Liver (tissue), 3 donors: ENCODE results near the gene SHF.

Experiments used
- SP1 ChIP-seq: IDR thresholded peaks from 2 replicates; pipeline ENCODE4 v1.6.1; 2018; ENCODE audit warnings: antibody characterized with exemption, mild to moderate bottlenecking
- TF ChIP-seq, protein P1 (sequence below): IDR thresholded peaks from 2 replicates; pipeline ENCODE4 v1.6.1; 2016; ENCODE audit warnings: antibody characterized with exemption
- TF ChIP-seq, protein P2 (sequence below): fragments of 150-350 bp; IDR thresholded peaks from 2 replicates; pipeline ENCODE4 v1.5.1; 2017; ENCODE audit warnings: improper control_type of control experiment, low read depth, low read length; ENCODE audit not compliant: missing input control
- donor health status: healthy.
- donor health status: healthy.

DNA sequence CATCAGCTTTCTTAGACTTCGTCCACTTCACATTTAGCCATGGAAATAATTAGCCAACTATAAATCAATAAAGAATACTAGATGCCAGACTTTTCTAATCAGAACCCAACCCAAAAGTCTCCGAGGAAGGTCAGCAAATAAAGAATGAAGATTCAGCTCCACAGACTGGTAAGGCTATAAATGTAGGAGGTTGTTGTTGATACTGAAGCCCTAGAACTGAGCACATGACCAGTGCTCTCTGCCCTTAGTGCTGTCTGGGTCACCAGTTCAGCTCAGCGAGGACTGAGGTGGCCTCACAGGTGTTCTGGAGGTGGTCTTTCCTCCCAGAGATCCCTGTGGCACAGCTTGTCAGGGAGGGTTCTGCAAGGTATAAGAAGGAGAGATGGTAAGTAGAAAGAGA, 43.4 kb upstream of the SHF start:
- TF ChIP-seq SP1, result no peak
- TF ChIP-seq, protein P1, sequence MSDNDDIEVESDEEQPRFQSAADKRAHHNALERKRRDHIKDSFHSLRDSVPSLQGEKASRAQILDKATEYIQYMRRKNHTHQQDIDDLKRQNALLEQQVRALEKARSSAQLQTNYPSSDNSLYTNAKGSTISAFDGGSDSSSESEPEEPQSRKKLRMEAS, result no peak
- TF ChIP-seq, protein P2, sequence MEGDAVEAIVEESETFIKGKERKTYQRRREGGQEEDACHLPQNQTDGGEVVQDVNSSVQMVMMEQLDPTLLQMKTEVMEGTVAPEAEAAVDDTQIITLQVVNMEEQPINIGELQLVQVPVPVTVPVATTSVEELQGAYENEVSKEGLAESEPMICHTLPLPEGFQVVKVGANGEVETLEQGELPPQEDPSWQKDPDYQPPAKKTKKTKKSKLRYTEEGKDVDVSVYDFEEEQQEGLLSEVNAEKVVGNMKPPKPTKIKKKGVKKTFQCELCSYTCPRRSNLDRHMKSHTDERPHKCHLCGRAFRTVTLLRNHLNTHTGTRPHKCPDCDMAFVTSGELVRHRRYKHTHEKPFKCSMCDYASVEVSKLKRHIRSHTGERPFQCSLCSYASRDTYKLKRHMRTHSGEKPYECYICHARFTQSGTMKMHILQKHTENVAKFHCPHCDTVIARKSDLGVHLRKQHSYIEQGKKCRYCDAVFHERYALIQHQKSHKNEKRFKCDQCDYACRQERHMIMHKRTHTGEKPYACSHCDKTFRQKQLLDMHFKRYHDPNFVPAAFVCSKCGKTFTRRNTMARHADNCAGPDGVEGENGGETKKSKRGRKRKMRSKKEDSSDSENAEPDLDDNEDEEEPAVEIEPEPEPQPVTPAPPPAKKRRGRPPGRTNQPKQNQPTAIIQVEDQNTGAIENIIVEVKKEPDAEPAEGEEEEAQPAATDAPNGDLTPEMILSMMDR, result no peak
